Cardiac septum (tissue), 1 donor: Measurements from ENCODE around the gene FSCN2. TPM values are rescaled to one million over a fixed set of nuclear protein-coding genes. Genes with fewer than 3 reads are reported as not detected.
"Not testable (repeated sequence)": the region's sequence is repeated elsewhere in the genome, so short reads cannot be mapped to it uniquely, and the experiment has no call there.

ENCODE experiments used
- DNase-seq: peaks from one replicate; pipeline ENCODE4 v3.0.0-alpha.2; 2020; ENCODE audit warnings: low spot score
- intact Hi-C: fragments of 100-400 bp; cut with DNase I; formaldehyde crosslinking; loops from one replicate; pipeline ENCODE4 v1.14.0; 2022
- total RNA-seq: library from RNA; stranded (reverse); fragmentation: NEBNext Ultra II Directional; extraction: Animal tissue kit (Norgen Biotek cat#: 25700); gene quantifications from one replicate; pipeline ENCODE4 v1.2.1, GENCODE V29; 2021
- donor health status: DM: no; HTN: no; CAD: no.

Gene FSCN2
- total RNA-seq, 1 donor from 2014 or later, result 1.1 TPM

DNA sequence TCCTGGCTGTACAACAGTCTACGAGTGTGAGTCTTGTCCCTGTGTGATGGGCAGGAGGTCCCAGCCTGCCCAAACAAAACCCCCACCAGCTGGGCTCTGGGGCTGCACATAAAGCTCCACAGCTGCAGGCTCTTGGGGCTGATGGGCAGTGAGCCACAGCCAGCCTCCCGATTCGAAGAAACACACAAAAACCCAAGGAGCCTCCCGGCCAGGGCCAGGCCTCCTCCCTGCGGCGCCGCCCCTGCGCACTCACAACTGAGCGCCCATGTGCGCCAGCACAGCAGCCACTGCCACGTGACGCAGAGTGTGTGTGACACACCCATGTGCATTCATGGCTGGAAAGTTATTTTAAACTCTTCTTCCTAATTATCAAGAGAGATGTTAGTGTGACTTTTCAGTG, 54.6 kb downstream of the FSCN2 start:
- DNase-seq, result no peak
- intact Hi-C loops, result no loop called here

DNA sequence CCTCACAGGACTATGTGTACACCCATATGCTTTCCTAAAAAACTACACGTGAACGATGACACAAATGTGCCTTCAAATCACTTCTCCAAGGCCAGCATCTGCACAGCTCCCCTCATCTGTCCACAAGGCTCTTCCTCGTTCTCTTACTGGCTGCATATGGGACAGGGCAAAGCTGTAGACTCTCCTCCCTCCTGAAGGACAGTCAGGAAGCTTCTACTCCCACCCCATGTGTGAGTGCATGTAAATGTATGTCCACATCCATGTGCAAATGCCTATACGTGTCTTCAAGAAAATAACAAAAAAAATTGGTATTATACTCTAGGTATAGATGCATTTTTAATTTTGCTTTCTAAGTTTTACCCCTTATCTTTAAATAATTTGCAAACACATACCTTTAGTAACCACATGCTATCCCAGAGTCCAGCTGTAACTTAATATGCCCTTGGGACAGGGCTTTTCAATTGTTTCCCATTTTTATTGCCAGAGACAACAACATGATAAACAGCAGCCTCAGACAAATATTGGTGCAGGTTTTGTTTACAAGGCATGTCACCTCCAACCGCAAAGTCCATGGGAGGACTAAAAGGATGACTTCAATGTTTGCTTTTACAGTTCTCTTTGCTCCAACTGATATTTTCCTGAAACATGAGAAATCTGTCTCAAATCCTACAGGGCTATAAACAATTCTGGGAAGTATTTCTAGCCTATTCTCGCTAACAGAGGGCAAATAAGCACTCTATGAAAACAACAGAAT, 55.6 kb downstream of the FSCN2 start:
- DNase-seq, result no peak

DNA sequence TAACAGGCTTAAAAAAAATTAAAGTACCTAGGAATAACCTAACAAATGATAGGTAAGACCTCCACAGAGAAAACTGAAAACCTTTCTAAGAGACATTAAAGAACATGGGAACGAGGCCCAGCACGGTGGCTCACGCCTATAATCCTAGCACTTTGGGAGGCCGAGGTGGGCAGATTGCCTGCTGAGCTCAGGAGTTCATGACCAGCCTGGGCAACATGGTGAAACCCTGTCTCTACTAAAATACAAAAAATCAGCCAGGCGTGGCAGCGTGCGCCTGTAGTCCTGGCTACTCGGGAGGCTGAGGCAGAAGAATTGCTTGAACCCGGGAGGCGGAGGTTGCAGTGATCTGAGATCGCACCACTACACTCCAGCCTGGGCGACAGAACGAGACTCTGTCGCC, 56.6 kb downstream of the FSCN2 start:
- intact Hi-C loops, DNase-seq: not testable (repeated sequence)

More for the DNA sequence above, 55.6 kb downstream of the FSCN2 start:
- intact Hi-C loops, result no loop called here

DNA sequence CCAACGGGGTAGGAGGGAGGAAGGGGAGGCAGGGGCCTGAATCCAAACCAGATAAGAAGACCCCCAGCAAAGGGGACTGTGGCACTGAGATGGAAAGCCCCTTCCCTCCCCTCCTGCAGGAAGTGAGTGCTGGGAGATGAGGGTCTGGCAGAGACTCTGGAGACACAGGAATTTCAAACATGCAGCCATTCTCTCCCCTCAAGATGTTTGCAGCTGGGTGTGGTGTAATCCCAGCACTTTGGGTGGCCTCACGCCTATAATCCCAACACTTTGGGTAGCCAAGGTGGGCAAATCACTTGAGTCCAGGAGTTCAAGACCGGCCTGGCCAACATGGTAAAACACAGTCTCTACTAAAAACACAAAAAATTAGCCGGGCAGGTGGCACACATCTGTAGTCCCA, 57.9 kb downstream of the FSCN2 start:
- intact Hi-C loops, result no loop called here
- no peak for DNase-seq

Other genes starting within 250 kb of the FSCN2 start
- gene SLC38A10, start 233.1 kb upstream of the FSCN2 start, total RNA-seq, result 36.0 TPM
- gene BAHCC1, start 132.9 kb upstream of the FSCN2 start, total RNA-seq, result 13.5 TPM
- 634 TPM for gene ACTG1, start 15.6 kb upstream of the FSCN2 start, total RNA-seq
- 13.6 TPM for gene FAAP100, start 24.0 kb downstream of the FSCN2 start, total RNA-seq
- gene NPLOC4, start 108.7 kb downstream of the FSCN2 start, total RNA-seq, result 107 TPM
- 0.30 TPM for gene TSPAN10, start 108.8 kb downstream of the FSCN2 start, total RNA-seq
- not detected for gene PDE6G, start 128.2 kb downstream of the FSCN2 start, total RNA-seq
- gene OXLD1, start 138.2 kb downstream of the FSCN2 start, total RNA-seq, result 17.9 TPM
- 8.2 TPM for gene CCDC137, start 138.4 kb downstream of the FSCN2 start, total RNA-seq
- gene ARL16, start 155.4 kb downstream of the FSCN2 start, total RNA-seq, result 19.1 TPM
- gene HGS, start 155.6 kb downstream of the FSCN2 start, total RNA-seq, result 56.2 TPM
- 117 TPM for gene MRPL12, start 175.0 kb downstream of the FSCN2 start, total RNA-seq
- gene SLC25A10, start 183.9 kb downstream of the FSCN2 start, total RNA-seq, result 6.3 TPM